Neural progenitor cell (in vitro differentiated cells): ENCODE results near the gene PRRX1. TPM values are rescaled to one million over a fixed set of nuclear protein-coding genes. Genes with fewer than 3 reads are reported as not detected.
A peak's percentile ranks its signal among the peaks of the same experiment; 100 is the strongest.

Source experiments
- DNase-seq: peaks from one replicate; pipeline ENCODE4 v3.0.0-alpha.2; 2016; ENCODE audit warnings: low spot score
- H2AFZ ChIP-seq: fragments of 200-600 bp; sonication (generic); replicated peaks from 2 replicates; pipeline ENCODE4 v1.6.1; 2016; ENCODE audit warnings: antibody characterized with exemption
- H3F3A ChIP-seq: fragments of 200-600 bp; sonication (generic); 2 replicates; pipeline ENCODE4 v1.6.1; 2016; ENCODE audit warnings: antibody characterized with exemption, low read depth
- H3K27ac ChIP-seq: fragments of 200-600 bp; sonication (generic); 2 replicates; pipeline ENCODE4 v1.5.1; 2016; ENCODE audit warnings: mild to moderate bottlenecking
- H3K27me3 ChIP-seq: fragments of 200-600 bp; sonication (generic); 2 replicates; pipeline ENCODE4 v1.6.1; 2016; ENCODE audit warnings: mild to moderate bottlenecking, moderate library complexity
- H3K36me3 ChIP-seq: fragments of 200-600 bp; sonication (generic); 2 replicates; pipeline ENCODE4 v1.5.1; 2016
- H3K4me1 ChIP-seq: fragments of 200-600 bp; sonication (generic); 2 replicates; pipeline ENCODE4 v1.6.1; 2016; ENCODE audit warnings: mixed run types
- H3K4me2 ChIP-seq: fragments of 200-600 bp; sonication (generic); 2 replicates; pipeline ENCODE4 v1.6.1; 2016
- H3K4me3 ChIP-seq: fragments of 200-600 bp; sonication (generic); 2 replicates; pipeline ENCODE4 v1.5.1; 2016
- H3K79me2 ChIP-seq: fragments of 200-600 bp; sonication (generic); 2 replicates; pipeline ENCODE4 v1.6.1; 2016; ENCODE audit warnings: low read depth
- H3K9ac ChIP-seq: fragments of 200-600 bp; sonication (generic); 2 replicates; pipeline ENCODE4 v1.6.1; 2016
- H3K9me3 ChIP-seq: fragments of 200-600 bp; sonication (generic); 2 replicates; pipeline ENCODE4 v1.5.1; 2016; ENCODE audit warnings: low read depth
- H4K20me1 ChIP-seq: fragments of 200-600 bp; sonication (generic); 2 replicates; pipeline ENCODE4 v1.6.1; 2016; ENCODE audit warnings: low read depth
- H3K27ac Mint-ChIP-seq: 3 replicates; pipeline ENCODE4 v1.8.0; 2021; ENCODE audit warnings: mixed read lengths
- H3K27me3 Mint-ChIP-seq: 2 replicates; pipeline ENCODE4 v1.8.0; 2022; ENCODE audit warnings: low read depth, mild to moderate bottlenecking, inconsistent platforms, moderate library complexity, mixed read lengths; ENCODE audit not compliant: insufficient read depth
- H3K36me3 Mint-ChIP-seq: 3 replicates; pipeline ENCODE4 v1.8.0; 2021; ENCODE audit warnings: mixed read lengths
- H3K4me1 Mint-ChIP-seq: 3 replicates; pipeline ENCODE4 v1.8.0; 2021; ENCODE audit warnings: mixed read lengths
- H3K4me3 Mint-ChIP-seq: 3 replicates; pipeline ENCODE4 v1.8.0; 2021; ENCODE audit warnings: mild to moderate bottlenecking, moderate library complexity, mixed read lengths
- H3K9me3 Mint-ChIP-seq: 3 replicates; pipeline ENCODE4 v1.8.0; 2020; ENCODE audit warnings: mixed read lengths
- EZH2 ChIP-seq: fragments of 200-600 bp; sonication (generic); IDR thresholded peaks from 2 replicates; pipeline ENCODE4 v1.6.1; 2017; ENCODE audit warnings: antibody characterized with exemption, mild to moderate bottlenecking, moderate library complexity
- EZH2phosphoT487 ChIP-seq: fragments of 200-600 bp; sonication (generic); IDR thresholded peaks from 2 replicates; pipeline ENCODE4 v1.6.1; 2017; ENCODE audit warnings: antibody characterized with exemption
- total RNA-seq: library from RNA; depleted of rRNA; stranded (reverse); fragments of >200 nt; gene quantifications from 2 replicates; pipeline ENCODE4 v1.2.3, GENCODE V29; 2015; ENCODE audit warnings: low replicate concordance
- TF ChIP-seq, protein P1 (sequence below): fragments of 200-600 bp; sonication (generic); IDR thresholded peaks from 2 replicates; pipeline ENCODE4 v1.5.1; 2017; ENCODE audit warnings: antibody characterized with exemption, mild to moderate bottlenecking

PRRX1 gene
- total RNA-seq, 1 donor from 2014 or later: 0.19 TPM

DNA sequence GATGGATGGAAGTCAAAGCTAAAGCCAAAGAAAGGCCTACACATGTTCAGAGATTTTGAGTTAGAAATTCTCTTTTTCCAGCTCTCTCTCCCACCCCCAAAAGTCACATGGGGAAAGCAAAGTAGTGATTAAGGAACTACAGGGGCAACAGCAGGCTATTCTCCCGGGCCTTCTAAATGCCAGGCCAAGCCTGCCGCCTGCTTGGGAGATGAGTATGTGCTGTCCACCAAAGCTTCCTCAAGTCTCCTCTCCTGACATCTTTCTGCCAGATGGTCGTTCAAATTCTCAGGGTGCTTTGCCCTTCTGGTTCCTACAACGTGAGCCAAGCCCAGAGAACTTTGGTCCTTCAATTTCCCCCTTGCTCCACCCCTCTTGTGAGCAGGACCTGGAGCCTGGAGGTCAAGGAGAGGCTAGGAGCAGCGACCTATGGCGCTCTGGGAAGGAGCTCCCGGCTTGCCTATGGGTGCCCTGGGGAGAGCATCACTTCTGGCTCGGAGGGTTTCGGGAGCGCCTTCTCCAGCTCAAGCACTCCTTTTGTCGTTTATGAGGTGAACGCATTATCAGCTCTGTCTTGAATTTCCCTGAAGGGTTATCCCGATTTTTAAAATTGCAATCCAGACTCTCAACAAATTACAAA lies 4.4 kb upstream of the PRRX1 start:
- Histone ChIP-seq H3K27me3 (peaks cover 93% of the 10 kb centered on the region), H3K27ac (no peak overlapping the region), H2AFZ (no peak overlapping the region), H3K4me3 (peak overlapping the region; percentile 7), H3K4me2 (peak overlapping the region; percentile 74), H3K9ac (no peak overlapping the region), H3K36me3 (no peaks in the 10 kb centered on the region), H3F3A (peaks cover 30% of the 10 kb centered on the region), H3K4me1 (peaks cover 33% of the 10 kb centered on the region), H3K79me2 (no peaks in the 10 kb centered on the region), H3K9me3 (no peaks in the 10 kb centered on the region), H4K20me1 (peaks cover 46% of the 10 kb centered on the region)
- no peaks in the 10 kb centered on the region for H3K9me3 Mint-ChIP-seq
- H3K27ac Mint-ChIP-seq: no peak overlapping the region
- TF ChIP-seq EZH2 (no peak), EZH2phosphoT487 (no peak)
- TF ChIP-seq, protein P1, sequence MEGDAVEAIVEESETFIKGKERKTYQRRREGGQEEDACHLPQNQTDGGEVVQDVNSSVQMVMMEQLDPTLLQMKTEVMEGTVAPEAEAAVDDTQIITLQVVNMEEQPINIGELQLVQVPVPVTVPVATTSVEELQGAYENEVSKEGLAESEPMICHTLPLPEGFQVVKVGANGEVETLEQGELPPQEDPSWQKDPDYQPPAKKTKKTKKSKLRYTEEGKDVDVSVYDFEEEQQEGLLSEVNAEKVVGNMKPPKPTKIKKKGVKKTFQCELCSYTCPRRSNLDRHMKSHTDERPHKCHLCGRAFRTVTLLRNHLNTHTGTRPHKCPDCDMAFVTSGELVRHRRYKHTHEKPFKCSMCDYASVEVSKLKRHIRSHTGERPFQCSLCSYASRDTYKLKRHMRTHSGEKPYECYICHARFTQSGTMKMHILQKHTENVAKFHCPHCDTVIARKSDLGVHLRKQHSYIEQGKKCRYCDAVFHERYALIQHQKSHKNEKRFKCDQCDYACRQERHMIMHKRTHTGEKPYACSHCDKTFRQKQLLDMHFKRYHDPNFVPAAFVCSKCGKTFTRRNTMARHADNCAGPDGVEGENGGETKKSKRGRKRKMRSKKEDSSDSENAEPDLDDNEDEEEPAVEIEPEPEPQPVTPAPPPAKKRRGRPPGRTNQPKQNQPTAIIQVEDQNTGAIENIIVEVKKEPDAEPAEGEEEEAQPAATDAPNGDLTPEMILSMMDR: no peak
- peaks cover 26% of the 10 kb centered on the region for H3K4me1 Mint-ChIP-seq
- peaks cover 45% of the 10 kb centered on the region for H3K27me3 Mint-ChIP-seq
- DNase-seq: no peak
- H3K4me3 Mint-ChIP-seq: peak overlapping the region; percentile 21
- H3K36me3 Mint-ChIP-seq: no peaks in the 10 kb centered on the region

DNA sequence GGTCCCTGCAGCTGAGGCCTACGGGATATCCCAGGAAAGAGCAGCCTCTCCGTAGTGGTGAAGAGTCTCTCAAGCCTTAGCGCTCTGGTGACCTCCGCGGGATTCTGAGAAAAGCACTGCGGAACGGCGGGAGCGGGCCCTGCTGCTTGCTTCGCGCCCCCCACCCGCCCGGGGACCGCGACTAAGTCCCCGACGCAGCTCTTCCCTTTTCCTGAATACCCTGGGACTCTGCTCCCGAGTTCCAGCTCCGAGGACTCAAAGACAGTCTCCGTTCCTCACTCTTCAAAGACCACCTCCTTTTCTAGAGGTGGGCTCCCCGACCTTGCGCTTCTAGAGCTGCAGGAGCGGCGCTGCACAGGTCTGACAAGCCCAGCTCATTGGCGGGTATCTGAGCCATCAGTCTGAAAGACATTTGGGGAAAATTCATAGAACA lies 3.6 kb upstream of the PRRX1 start:
- peak; percentile 70 for DNase-seq
- H3K9me3 Mint-ChIP-seq: no peaks in the 10 kb centered on the region
- no peaks in the 10 kb centered on the region for H3K79me2 ChIP-seq
- peaks cover 33% of the 10 kb centered on the region for H3K4me1 ChIP-seq
- peak overlapping the region; percentile 7 for H3K4me3 ChIP-seq
- H3F3A ChIP-seq: peaks cover 33% of the 10 kb centered on the region
- no peaks in the 10 kb centered on the region for H3K9me3 ChIP-seq
- H3K27me3 Mint-ChIP-seq: peaks cover 52% of the 10 kb centered on the region
- peaks cover 30% of the 10 kb centered on the region for H3K4me1 Mint-ChIP-seq
- H4K20me1 ChIP-seq: peaks cover 53% of the 10 kb centered on the region
- no peak overlapping the region for H3K27ac Mint-ChIP-seq
- no peak overlapping the region for H2AFZ ChIP-seq
- peak overlapping the region; percentile 85 for H3K4me3 Mint-ChIP-seq
- H3K36me3 Mint-ChIP-seq: no peaks in the 10 kb centered on the region
- no peak overlapping the region for H3K27ac ChIP-seq
- H3K4me2 ChIP-seq: peak overlapping the region; percentile 74
- peaks cover 98% of the 10 kb centered on the region for H3K27me3 ChIP-seq
- H3K9ac ChIP-seq: no peak overlapping the region
- no peaks in the 10 kb centered on the region for H3K36me3 ChIP-seq
- peak; percentile 81 for TF ChIP-seq EZH2phosphoT487
- TF ChIP-seq, protein P1: no peak
- TF ChIP-seq EZH2: peak; percentile 97

DNA sequence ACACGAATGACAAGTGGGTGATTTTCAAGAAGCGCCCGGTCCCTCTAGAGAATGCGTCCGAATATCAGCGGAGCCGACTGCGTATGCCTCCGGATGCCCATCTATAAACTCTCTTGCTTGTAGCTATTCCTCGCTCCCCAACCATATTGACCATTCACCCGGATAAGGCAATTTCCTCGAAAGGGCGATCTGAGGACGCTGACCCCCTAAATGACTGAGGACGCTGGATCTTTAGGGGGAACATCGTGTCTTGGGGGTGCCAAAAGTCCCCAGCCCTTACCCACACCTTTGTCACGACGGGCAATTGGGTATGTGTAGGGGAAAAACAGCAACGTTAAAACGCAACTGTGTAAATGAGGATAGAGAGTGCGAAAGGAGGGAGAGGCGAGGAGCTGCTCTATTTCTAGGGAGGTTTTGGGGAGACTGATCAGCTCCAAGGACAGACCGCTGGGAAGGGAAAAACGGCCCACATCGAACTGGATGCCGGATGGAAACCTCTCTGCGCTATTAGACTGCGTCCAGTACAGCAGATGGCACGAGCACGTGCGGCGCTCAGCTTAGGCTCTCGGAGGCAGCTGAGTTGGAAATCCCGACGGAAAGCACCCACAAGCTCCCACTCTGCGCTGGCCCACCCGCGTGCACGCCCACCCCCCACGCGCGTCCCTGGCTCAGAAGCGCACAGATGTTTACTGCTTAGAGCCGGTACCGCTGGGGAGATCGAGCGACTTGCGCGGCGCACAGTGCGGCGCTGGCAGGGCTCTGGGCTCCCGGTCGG lies 2.9 kb upstream of the PRRX1 start:
- Mint-ChIP-seq H3K36me3 (no peaks in the 10 kb centered on the region), H3K27me3 (peaks cover 60% of the 10 kb centered on the region), H3K9me3 (no peaks in the 10 kb centered on the region), H3K4me1 (peaks cover 33% of the 10 kb centered on the region), H3K4me3 (peak overlapping the region; percentile 76), H3K27ac (no peak overlapping the region)
- Histone ChIP-seq H3K27ac (no peak overlapping the region), H3F3A (peaks cover 39% of the 10 kb centered on the region), H3K36me3 (no peaks in the 10 kb centered on the region), H3K4me3 (peak overlapping the region; percentile 30), H3K4me1 (peaks cover 33% of the 10 kb centered on the region), H3K9me3 (no peaks in the 10 kb centered on the region), H4K20me1 (peaks cover 60% of the 10 kb centered on the region), H3K27me3 (peaks cover 98% of the 10 kb centered on the region), H3K79me2 (no peaks in the 10 kb centered on the region), H3K4me2 (peak overlapping the region; percentile 74), H2AFZ (no peak overlapping the region), H3K9ac (no peak overlapping the region)
- TF ChIP-seq EZH2phosphoT487 (peak; percentile 83), EZH2 (peak; percentile 88)
- TF ChIP-seq, protein P1: no peak
- DNase-seq: peak; percentile 52
